HG02623 (cell line): ENCODE measurements around the gene RERE.
"Not testable (repeated sequence)": the region's sequence is repeated elsewhere in the genome, so short reads cannot be mapped to it uniquely, and the experiment has no call there.

Source experiments
- ATAC-seq: cut with Tn5 transposase; IDR thresholded peaks from one replicate; pipeline ENCODE4 v1.9.1; 2021; ENCODE audit warnings: moderate library complexity; ENCODE audit not compliant: unreplicated experiment

Gene RERE

DNA sequence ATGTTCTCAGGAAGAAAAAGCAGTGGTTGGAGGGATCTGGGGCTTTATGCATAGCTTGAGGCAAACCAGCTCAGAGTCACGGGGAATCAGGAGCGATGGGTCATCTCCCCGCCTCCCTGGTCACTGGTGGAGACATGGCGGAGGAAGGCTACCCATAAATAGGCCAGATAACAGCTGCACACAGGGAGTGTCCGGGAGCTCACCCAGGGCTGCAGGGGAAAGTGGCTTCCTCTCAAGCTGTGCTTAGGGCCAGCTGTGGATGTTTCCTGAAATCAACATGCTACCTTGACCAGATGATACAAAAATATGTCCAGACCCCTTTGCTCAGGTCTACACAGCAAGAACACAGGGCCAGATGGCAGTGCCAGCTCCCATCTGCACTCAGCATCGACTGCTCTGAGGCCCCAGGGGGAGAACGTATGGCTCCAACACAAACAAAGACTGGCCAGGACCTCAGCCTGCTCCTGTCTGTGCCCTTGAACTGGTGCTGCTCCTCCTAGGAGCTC is 27.1 kb upstream of the RERE start:
- ATAC-seq, result no peak

GRCh38 chr1:8841395-8841794 is 24.0 kb upstream of the RERE start:
- no peak for ATAC-seq

- no peak for ATAC-seq
Measured at GRCh38 chr1:8839990-8840389, 22.6 kb upstream of the RERE start.

DNA sequence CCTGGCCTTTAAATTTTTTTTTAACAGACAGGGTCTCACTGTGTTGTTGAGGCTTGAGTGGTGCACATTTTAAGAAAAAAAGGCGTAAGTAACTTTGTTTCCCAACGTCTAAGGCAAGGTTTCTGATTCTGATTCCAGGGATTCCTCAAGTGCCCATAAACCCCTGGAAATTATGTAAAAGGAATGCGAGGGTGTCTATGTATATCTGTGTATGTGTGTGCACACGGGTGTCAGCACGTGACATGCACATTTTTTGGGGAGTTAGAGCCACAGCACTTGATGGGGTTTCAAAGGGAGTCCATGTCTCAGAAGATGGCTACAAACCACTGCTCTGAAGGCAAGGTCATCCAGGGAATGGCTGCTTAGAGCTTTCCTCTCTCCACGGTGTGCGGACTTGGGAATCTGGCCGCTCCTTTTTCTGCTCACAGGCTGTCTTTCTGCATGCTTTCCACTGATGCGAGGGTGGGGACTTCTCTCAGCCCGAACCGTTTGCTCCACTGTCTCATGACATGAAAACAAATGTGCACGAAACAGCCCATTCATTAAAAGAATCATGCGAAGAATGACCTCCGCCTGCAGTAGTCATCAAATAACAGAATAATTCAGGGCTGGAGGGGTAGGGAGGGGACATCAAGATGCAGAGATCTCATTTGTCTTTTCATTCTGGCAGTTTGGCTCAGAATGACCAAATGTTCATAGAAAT is 18.7 kb upstream of the RERE start:
- ATAC-seq, result no peak

- ATAC-seq, result no peak
Measured at GRCh38 chr1:8831340-8831739, 13.9 kb upstream of the RERE start.

DNA sequence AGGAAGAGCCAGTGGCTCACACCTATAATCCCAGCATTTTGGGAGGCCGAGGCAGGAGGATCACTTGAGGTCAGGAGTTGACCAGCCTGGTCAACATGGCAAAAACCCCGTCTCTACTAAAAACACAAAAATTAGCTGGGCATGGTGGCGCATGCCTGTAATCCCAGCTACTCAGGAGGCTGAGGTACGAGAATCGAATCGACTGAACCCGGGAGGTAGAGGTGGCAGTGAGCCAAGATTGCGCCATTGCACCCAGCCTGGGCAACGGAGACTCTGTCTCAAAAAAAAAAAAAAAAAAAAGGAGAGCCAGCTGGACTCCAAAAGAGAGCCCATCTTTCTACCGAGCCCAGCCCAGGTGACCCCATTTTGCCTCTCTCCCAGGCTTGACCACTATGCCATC is 13.3 kb upstream of the RERE start:
- not testable (repeated sequence) for ATAC-seq

DNA sequence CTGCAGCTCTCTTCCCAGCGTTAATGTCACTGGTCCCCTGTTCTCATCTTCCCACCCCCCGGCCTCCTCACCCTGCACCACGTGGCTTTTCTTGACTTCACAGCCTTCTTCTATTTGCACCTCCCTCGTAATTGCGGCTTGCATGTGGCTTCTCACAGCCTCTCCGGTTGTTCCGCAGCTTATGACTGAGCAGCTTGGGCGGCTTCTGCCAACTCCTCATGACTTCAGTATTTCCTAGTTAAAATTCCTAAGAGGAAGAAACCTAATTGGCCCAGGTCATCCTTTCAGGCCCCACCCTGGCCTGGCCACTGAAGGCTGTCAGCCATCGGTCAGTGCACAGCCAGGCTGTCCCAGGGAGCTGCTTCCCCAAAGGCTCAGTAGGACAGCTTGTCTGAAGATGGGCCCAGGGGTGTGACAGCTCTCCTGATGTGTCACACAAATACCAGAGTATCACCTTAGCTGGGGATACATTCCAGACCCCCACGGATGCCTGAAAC is 8.6 kb upstream of the RERE start:
- ATAC-seq, result no peak

- ATAC-seq, result no peak
Measured at GRCh38 chr1:8823295-8823664, 5.8 kb upstream of the RERE start.

- no peak for ATAC-seq
Measured at GRCh38 chr1:8822373-8823294, 5.2 kb upstream of the RERE start.

- ATAC-seq, result no peak
Measured at GRCh38 chr1:8821084-8821483, 3.6 kb upstream of the RERE start.

- not testable (repeated sequence) for ATAC-seq
Measured at GRCh38 chr1:8818789-8819188, 1.3 kb upstream of the RERE start.

DNA sequence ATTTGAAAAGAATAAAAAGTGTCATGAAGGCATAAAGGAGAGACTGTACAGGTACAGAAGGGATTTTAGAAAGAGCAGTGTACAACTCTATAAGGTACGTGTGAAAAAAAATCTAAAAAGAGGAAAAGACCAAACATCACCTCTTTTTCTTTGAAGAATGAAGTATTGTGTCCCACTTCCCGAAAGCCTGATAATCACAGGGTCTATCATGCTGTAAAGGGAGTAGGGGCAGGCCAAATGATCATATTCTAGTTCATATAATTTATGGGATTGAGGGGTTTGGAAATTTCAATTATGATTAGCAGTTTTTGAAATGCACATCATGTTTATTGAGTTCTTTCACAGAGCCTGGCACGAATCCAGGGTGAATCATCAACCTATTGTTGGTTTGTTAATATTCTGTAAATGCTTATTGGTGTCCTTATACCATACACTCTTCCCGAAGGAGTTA is 910 bp upstream of the RERE start:
- no peak for ATAC-seq

DNA sequence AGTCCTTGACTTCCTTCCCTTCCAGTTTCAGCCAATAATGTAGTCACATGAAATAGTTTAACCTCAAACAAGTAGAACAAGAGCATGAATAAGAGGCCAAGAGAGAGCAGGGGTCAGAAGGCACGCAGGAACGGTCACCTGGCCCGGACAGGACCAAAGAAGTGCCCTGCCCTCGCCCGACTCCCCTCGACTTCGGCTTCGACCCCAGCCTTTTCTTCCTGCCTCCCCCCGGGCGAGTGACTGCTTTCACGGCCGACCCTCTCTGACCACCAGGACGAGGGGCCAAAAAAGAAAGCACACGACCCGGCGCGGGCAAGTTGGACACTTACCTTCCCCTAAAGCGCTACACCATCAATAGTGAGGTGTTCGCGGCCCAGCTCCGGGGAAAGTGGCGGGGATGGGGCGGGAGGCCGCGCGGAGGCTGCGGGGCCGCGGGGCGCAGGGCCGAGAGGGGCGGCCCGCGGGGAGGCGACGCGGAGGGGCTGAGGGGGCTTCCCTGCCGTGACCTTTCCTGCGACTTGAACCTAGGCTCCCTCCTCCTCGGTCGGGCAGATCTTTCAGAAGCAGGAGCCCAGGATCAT is 519 bp downstream of the RERE start:
- no peak for ATAC-seq

- ATAC-seq, result no peak
Measured at GRCh38 chr1:8816264-8816663, 1.2 kb downstream of the RERE start.

DNA sequence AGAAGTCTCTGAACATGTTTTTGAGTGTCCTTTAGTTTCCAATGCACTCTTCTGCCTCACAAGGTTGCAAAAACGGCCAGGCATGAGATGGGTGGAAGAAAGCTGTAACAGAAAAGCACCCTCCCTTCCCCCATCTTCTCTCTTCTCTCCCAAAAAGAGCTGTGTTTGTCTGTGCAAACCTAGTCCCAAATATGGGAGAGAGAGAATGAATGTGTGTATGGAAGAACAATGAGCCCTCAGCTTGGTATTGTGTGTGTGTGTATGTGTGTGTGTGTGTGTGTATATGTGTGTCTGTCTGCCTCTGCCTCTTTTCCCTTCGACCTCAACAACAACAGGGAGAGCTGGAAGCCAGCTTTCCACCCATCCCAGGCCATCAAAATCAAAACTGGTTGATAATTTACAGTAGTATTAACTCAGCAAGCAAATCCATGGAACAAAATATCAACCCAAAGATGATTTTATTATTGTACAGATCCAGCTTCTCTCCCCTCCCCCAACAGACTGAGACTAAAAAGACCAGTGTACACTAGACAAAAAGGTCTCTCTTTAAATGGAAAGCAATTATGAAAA is 1.8 kb downstream of the RERE start:
- ATAC-seq, result no peak

DNA sequence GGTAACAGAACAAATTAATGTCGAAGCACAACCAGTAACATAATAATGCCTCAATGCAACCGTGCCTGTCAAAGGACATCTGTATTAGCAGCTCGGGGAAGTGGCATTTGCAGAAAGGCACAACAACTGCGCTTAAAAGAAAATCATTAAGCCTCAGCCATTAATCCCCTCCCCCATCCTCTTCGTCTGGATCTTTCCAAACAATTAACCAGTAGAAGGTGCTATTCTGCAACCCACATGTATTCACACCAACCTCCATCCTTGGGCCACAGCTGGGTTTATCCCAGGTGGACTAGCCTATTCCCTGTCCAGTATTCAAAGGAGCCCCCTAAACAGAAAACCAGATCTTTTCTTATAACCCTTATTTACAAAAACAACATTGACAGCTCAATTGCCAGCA is 2.6 kb downstream of the RERE start:
- no peak for ATAC-seq

- no peak for ATAC-seq
Measured at GRCh38 chr1:8813991-8814390, 3.4 kb downstream of the RERE start.

GRCh38 chr1:8813016-8813763 is 4.2 kb downstream of the RERE start:
- no peak for ATAC-seq

DNA sequence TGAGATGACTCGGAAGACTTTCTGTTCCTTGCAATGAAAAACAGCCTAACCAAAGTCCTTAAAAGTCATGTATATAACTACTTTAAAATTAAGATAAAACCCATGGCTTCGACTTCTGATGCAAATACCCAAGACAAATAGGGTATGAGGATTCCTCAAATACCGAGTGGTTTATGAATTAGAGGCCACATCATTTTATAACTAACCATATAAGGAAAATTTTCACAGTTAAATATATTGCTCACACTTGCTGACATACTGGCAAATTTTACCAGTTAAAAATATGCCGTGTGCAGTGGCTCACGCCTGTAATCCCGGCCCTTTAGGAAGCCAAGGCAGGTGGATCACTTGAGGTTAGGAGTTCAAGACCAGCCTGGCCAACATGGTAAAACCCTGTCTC is 5.4 kb downstream of the RERE start:
- no peak for ATAC-seq

DNA sequence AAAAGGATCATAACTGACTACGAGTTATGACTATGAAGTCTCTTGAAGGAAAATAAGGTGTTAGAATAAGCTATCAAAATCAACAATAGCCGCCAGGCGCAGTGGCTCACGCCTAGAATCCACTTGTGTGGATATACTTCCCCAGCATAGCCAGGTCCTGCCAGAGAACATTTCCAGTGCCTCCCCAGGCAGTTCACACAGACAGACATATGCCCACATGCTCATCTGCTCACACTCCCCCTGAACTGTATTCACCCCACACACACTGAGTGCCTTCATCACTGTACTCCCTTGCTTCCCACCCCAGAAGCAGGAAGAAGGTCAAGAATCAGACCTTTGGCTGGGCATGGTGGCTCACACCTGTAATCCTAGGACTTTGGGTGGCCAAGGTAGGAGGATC is 6.5 kb downstream of the RERE start:
- ATAC-seq, result no peak
